Measurements from ENCODE around the gene NT5DC1. TPM values are rescaled to one million over a fixed set of nuclear protein-coding genes. Genes with fewer than 3 reads are reported as not detected.

The NT5DC1 gene
- total and polyA plus RNA-seq, 10 of the 15 experiments (the other 5 are each of a cell fraction or from before 2014, with no cell fraction given), result 40.8 to 140 (median 66.8) TPM

DNA sequence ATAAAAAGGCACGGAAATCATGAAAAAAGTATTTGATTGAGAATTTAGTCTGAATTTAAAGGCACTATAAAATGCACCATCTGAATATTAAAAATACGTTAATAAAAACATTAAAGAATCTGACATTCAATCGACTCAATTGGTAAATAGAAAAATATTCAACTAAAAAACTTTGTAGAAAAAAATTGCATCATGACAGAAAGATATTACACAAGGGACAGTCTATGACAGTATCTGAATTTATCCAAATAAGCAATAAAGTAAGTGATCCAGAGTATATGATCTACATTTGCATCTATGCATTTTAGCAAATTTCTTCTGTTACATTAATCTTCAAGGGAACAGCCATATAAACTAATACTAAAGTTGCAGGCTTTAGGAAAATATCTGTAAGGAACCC, 49.4 kb upstream of the NT5DC1 start:
- Histone ChIP-seq H3K27ac (ENCODE audit: control insufficient read depth, insufficient read depth) (no peak overlapping the region), H3K79me2 (ENCODE audit: control insufficient read depth, insufficient read depth, low read length) (no peaks in the 10 kb centered on the region), H3K9ac (ENCODE audit: control insufficient read depth, insufficient read depth, low read length) (no peak overlapping the region), H3K36me3 (ENCODE audit: control insufficient read depth in 2 of 2, insufficient read depth in 2 of 2, low read length in 1 of 2) (no peaks in the 10 kb centered on the region), H4K20me1 (ENCODE audit: control insufficient read depth, insufficient read depth) (no peaks in the 10 kb centered on the region), H3K4me3 (no peak overlapping the region), H3K4me1 (ENCODE audit: control insufficient read depth, insufficient read depth, low read length) (peaks cover 7% of the 10 kb centered on the region; the same call in 1 of the 2 replicates), H3K4me2 (ENCODE audit: control insufficient read depth, insufficient read depth) (no peak overlapping the region), H3K27me3 (replicated peaks in 1 of 2; ENCODE audit: control insufficient read depth in 2 of 2, insufficient read depth in 2 of 2, low read length in 1 of 2) (no peaks in the 10 kb centered on the region), H3K9me3 (replicated peaks; ENCODE audit: control insufficient read depth, insufficient read depth, low read length) (peaks cover 4% of the 10 kb centered on the region; the same call in 2 of the 3 replicates), H2AFZ (ENCODE audit: control insufficient read depth, low read depth, low read length) (no peak overlapping the region)
- DNase-seq (ENCODE audit: low read depth, low spot score) (no peak), ATAC-seq (no peak), FAIRE-seq (no peak)
- intact Hi-C loops (cut with micrococcal nuclease; ENCODE audit: unreplicated experiment), result no loop called here
- ChIA-PET CTCF (interaction anchor here (0.9 to 2.0 kb wide), 3 partner anchors 12 to 40 kb away, joined by 3 to 6 read pairs (median 5); no protein-coding TSS in a partner anchor), SMC1A (ENCODE audit: uncharacterized antibody, unreplicated experiment) (interaction anchor here (1.3 to 2.8 kb wide), 3 partner anchors 9 to 23 kb away, joined by 3 to 8 read pairs (median 4); partner anchors contain the start of gene FRK), POLR2A (interaction anchor here (1.0 kb wide), 1 partner anchor 24 kb away, joined by 3 read pairs; no protein-coding TSS in a partner anchor), RAD21 (ENCODE audit: unreplicated experiment) (interaction anchor here (1.1 to 1.2 kb wide), 2 partner anchors 34 to 51 kb away, joined by 3 read pairs; no protein-coding TSS in a partner anchor)
- in situ Hi-C loops (cut with MboI), result no loop called here
- no TSS peak for BruUV-seq (replicated peaks)
- TF ChIP-seq IKZF2 (IDR thresholded peaks at IDR 0.05) (no peak), MEF2A (IDR thresholded peaks at IDR 0.05; ENCODE audit: insufficient read depth, low read depth, low read length) (no peak), NFYA (IDR thresholded peaks at IDR 0.05; ENCODE audit: borderline replicate concordance, low read depth, low read length) (no peak), ZNF274 (IDR thresholded peaks at IDR 0.05; ENCODE audit: insufficient read depth, insufficient read length) (no peak)
- 78% methylated on average over 3 of the region's 3 CpGs for WGBS (ENCODE audit: insufficient coverage, insufficient replicate concordance, low lambda C conversion rate, missing lambda C conversion rate)

- Histone ChIP-seq H3K79me2 (ENCODE audit: control insufficient read depth, insufficient read depth, low read length) (no peaks in the 10 kb centered on the region), H3K9ac (ENCODE audit: control insufficient read depth, insufficient read depth, low read length) (no peak overlapping the region), H3K9me3 (replicated peaks; ENCODE audit: control insufficient read depth, insufficient read depth, low read length) (no peaks in the 10 kb centered on the region; the same call in 2 of the 3 replicates), H3K4me3 (no peak overlapping the region), H3K36me3 (ENCODE audit: control insufficient read depth in 2 of 2, insufficient read depth in 2 of 2, low read length in 1 of 2) (no peaks in the 10 kb centered on the region; a peak in 1 of 4 replicates), H4K20me1 (ENCODE audit: control insufficient read depth, insufficient read depth) (no peaks in the 10 kb centered on the region), H3K27ac (ENCODE audit: control insufficient read depth, insufficient read depth) (no peak overlapping the region), H3K4me1 (ENCODE audit: control insufficient read depth, insufficient read depth, low read length) (peaks cover 11% of the 10 kb centered on the region), H3K27me3 (replicated peaks in 1 of 2; ENCODE audit: control insufficient read depth in 2 of 2, insufficient read depth in 2 of 2, low read length in 1 of 2) (no peaks in the 10 kb centered on the region), H3K4me2 (ENCODE audit: control insufficient read depth, insufficient read depth) (no peak overlapping the region), H2AFZ (ENCODE audit: control insufficient read depth, low read depth, low read length) (no peak overlapping the region)
- ChIA-PET POLR2A (interaction anchor here (0.6 kb wide), 1 partner anchor 42 kb away, joined by 3 read pairs; no protein-coding TSS in a partner anchor), RAD21 (ENCODE audit: unreplicated experiment) (interaction anchor here (0.7 to 2.5 kb wide), 4 partner anchors 25 to 72 kb away, joined by 4 to 8 read pairs (median 4); no protein-coding TSS in a partner anchor), SMC1A (ENCODE audit: uncharacterized antibody, unreplicated experiment) (interaction anchor here (1.0 to 2.8 kb wide), 7 partner anchors 13 to 45 kb away, joined by 3 to 14 read pairs (median 5); no protein-coding TSS in a partner anchor), CTCF (interaction anchor here (0.7 kb wide), 1 partner anchor 31 kb away, joined by 4 read pairs; no protein-coding TSS in a partner anchor)
- in situ Hi-C loops (cut with MboI), result no loop called here
- DNase-seq (ENCODE audit: low read depth, low spot score) (no peak), FAIRE-seq (no peak), ATAC-seq (no peak)
- TF ChIP-seq SMARCA5 (IDR thresholded peaks at IDR 0.05) (no peak), PAX5 (IDR thresholded peaks at IDR 0.05; ENCODE audit: borderline replicate concordance, low read depth, low read length) (no peak), DPF2 (IDR thresholded peaks at IDR 0.05) (no peak), SUPT20H (IDR thresholded peaks at IDR 0.05; ENCODE audit: borderline replicate concordance, control insufficient read depth, low read depth, low read length) (no peak), ZBTB4 (CRISPR knock-in tag; IDR thresholded peaks at IDR 0.05) (no peak), ELK1 (IDR thresholded peaks at IDR 0.05; ENCODE audit: low read depth, low read length) (no peak), RCOR1 (conservative IDR thresholded peaks at IDR 0.05; ENCODE audit: low read depth, low read length) (no peak), SMAD1 (IDR thresholded peaks at IDR 0.05; ENCODE audit: low read depth, partially characterized antibody) (no peak)
- WGBS (ENCODE audit: insufficient coverage, insufficient replicate concordance, low lambda C conversion rate, missing lambda C conversion rate), result 100% methylated on average over 1 of the region's 1 CpG
- BruUV-seq (replicated peaks), result no TSS peak
- intact Hi-C loops (cut with micrococcal nuclease; ENCODE audit: unreplicated experiment), result no loop called here
Observed at GRCh38 chr6:116055513-116055912, 45.1 kb upstream of the NT5DC1 start.

Measured in GM12878 (cell line).